ENCODE measurements around the gene ARHGAP9.
"Not testable (repeated sequence)": the region's sequence is repeated elsewhere in the genome, so short reads cannot be mapped to it uniquely, and the experiment has no call there.

The ARHGAP9 gene

DNA sequence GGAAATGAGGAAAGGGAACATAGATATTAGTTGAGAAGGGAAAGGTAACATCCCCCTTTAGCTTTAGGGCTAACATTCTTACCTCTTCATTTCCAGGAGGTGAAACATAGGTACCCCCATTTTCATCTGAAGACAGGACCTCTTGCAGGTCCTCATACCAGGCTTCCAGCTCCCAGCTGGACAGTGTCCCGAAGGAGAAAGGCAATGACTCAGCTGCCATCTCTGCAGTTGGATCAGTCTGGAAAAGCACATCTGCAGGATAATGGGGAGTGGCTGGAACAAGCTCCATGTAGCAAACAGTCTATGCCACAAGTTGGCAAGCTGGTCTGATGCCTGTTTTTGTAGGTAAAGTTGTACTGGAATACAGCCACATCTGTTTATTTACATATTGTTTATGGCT, 37.5 kb upstream of the ARHGAP9 start:
- DNase-seq = no peak

DNA sequence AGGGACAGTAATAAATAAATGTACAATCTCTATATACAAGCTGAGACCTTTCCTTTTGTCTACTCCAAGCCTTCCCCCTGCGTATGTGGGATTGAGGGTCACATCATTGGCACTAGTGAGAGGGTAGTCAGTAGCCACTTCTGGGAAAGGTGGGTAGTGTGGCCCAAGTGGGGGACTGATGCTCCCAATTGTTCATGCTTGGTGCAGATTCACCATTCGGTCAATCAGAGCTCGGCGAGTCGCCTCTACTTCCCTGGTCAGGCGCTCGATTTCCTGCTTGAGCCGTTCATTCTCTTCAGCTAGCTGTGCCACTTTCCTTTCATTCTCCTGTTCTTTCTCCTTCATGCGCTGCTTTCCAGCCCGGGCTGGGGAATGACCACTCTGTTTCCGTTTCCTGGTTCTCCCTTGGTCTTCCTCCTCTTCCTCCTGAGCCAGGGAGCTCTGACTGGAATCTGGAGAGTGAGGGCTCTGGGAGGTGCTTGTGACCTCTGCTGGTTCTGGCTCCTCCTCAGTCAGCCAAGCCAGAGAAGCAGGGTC, 37.0 kb upstream of the ARHGAP9 start:
- no peak for DNase-seq

DNA sequence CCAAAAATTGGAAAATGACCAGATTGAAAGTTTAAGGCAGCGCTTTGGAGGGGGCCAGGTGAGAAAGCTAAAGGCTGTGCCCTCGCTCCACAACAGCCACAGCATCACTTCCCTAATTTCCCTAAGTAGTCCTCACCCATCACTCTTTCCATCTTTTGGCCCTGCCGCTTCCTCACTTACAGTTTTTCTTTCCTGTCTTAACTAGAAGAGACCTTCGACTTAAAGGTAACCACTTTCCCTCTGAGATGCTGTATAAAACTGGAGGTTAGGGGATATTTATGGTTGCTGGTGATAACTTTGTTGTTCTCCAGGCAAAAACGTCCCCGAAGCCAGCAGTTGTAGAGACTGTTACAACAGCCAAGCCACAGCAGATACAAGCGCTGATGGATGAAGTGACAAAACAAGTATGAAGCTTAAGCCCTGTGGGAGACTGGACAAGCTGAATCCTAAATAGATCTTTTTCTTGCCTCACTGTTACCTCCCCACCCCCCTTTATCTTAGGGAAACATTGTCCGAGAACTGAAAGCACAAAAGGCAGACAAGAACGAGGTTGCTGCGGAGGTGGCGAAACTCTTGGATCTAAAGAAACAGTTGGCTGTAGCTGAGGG, 36.4 kb upstream of the ARHGAP9 start:
- DNase-seq = no peak

DNA sequence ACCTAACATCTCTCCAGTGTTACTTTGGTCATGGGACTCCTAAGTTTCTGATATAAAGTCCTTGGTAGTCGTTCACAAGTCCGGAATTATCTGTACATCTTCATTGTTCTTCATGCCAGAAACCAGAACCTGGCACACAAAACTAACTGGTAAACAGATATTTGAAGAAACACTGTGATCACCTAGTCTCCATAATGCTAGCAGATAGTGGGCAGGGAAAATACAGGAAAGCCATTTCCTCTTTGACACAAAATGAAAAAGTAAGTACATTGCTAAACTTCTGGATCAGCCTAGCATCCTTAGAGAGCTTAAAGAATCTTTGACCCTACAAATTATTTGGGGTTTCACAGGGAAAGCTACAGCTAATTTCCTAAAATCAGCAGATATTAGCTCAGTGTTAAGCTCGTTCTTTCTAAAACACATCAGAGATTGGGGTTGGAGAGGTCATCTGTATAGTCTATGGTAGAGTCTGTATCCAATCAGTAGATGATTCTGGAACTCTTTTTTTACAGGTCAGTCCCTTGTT, 35.8 kb upstream of the ARHGAP9 start:
- DNase-seq = no peak

DNA sequence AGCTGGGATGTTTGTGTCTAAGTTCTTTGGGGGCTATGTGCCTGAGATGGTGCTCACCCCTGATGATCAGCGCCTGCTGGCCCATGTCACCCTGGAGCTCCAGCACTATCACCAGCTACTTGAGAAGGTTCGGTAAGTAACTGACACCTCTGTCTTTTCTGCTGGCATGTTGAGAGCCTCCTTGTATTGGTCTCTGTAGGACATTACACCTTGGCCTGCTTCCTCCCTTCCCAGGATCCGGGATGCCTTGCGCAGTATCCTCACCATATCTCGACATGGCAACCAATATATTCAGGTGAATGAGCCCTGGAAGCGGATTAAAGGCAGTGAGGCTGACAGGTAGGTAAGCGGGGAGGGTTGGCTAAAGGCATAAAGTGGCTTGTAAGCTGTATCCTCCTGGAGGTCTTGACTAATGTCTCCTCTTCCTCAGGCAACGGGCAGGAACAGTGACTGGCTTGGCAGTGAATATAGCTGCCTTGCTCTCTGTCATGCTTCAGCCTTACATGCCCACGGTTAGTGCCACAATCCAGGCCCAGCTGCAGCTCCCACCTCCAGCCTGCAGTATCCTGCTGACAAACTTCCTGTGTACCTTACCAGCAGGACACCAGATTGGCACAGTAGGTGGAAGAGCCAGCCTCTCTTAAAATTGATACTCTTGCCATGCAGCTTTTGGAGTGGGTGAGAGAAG, 35.2 kb upstream of the ARHGAP9 start:
- DNase-seq = no peak

DNA sequence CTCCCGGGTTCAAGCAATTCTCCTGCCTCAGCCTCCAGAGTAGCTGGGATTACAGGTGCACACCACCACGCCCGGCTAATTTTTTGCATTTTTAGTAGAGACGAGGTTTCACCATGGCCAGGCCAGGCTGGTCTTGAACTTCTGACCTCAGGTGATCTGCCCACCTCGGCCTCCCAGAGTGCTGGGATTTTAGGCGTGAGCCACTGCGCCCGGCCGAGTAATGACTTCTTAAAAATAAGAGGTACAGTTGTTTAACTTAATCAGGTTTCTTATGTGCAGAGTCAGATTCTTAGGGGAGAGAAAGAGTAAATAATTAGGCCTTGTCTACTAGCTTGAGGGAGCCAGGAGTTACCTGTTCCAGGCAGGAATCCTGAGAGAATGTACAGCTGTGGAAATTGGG, 34.6 kb upstream of the ARHGAP9 start:
- not testable (repeated sequence) for DNase-seq

DNA sequence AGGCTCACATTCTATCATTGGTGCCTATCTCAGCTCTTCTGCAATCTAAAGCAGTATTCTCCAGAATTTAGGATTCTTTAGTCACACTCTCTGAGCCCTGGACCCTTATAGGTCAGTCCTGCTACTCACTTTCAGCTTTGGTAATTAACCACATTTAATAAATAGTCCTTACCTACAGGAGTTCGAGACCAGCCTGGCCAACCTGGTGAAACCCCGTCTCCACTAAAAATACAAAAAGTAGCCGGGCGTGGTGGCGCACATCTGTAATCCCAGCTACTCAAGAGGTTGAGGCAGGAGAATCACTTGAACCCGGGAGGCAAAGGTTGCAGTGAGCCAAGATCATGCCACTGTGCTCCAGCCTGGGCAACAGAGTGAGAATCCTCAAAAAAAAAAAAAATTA, 34.0 kb upstream of the ARHGAP9 start:
- DNase-seq = not testable (repeated sequence)

DNA sequence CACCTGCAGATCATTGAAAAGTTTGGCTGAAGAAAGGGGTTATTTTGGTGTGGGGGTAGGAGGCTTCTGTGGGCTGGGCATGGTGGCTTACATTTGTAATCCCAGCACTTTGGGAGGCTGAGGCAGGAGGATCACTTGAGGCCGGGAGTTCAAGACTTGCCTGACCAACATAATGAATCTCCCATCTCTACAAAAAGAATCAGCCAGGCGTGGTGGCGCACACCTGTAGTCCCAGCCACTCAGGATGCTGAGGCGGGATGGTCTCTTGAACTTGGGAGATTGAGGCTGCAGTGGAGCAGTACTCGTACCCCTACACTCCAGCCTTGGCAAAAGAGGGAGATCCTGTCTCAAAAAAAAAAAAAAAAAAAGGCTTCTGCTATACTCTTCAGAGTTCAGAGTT, 33.6 kb upstream of the ARHGAP9 start:
- no peak for DNase-seq

DNA sequence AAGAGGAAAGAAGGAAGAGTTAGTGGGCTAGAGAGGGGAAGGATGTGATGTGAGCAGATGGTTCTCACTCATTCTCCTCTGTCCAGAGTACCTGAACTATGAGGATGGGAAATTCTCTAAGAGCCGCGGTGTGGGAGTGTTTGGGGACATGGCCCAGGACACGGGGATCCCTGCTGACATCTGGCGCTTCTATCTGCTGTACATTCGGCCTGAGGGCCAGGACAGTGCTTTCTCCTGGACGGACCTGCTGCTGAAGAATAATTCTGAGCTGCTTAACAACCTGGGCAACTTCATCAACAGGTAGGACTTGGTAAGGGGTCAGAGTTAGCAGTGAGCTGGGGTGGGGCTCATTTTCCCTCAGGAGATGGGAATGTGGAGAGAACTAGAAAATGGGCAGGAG, 33.0 kb upstream of the ARHGAP9 start:
- DNase-seq = no peak

DNA sequence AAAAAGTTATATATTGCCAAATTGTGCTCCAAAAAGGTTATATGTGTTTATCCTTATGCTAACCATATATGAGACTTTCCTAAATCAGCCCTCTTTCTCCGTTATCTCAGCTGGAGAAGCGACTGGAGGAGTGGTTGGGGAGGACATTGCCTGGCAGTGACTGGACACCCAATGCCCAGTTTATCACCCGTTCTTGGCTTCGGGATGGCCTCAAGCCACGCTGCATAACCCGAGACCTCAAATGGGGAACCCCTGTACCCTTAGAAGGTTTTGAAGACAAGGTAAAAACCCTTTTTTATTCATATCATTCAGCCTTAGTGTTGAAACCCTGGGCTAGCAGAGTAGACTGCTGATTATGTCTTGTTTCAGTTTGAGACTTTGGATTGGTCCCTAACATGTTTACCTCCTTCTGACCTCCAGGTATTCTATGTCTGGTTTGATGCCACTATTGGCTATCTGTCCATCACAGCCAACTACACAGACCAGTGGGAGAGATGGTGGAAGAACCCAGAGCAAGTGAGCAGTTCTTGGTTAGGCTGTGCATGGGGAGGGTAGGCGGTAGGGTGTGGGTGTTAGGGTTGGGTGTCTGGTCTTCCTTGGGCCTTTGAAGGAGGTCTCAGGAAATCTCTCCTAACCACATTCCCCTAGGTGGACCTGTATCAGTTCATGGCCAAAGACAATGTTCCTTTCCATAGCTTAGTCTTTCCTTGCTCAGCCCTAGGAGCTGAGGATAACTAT, 32.1 kb upstream of the ARHGAP9 start:
- no peak for DNase-seq

DNA sequence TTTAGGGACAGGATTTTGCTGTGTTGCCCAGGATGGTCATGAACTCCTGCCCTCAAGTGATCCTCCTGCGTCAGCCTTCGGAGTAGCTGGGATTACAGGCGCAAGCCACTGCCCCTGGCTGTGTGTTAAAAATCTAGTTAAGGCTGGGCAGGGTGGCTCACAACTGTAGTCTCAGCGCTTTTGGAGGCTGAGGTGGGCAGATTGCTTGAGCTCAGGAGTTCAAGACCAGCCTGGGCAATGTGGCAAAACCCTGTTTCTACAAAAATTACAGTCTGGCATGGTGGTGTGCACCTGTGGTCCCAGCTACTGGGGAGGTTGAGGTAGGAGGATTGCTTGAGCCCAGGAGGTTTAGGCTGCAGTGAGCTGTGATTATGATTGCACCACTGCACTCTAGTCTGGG, 31.5 kb upstream of the ARHGAP9 start:
- no peak for DNase-seq

DNA sequence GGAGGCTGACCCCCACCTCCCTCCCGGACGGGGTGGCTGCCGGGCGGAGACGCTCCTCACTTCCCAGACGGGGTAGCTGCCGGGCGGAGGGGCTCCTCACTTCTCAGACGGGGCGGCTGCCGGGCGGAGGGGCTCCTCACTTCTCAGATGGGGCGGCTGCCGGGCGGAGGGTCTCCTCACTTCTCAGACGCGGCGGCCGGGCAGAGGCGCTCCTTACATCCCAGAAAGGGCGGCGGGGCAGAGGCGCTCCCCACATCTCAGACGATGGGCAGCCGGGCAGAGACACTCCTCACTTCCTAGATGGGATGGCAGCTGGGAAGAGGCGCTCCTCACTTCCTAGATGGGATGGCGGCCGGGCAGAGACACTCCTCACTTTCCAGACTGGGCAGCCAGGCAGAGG, 28.1 kb upstream of the ARHGAP9 start:
- not testable (repeated sequence) for DNase-seq

DNA sequence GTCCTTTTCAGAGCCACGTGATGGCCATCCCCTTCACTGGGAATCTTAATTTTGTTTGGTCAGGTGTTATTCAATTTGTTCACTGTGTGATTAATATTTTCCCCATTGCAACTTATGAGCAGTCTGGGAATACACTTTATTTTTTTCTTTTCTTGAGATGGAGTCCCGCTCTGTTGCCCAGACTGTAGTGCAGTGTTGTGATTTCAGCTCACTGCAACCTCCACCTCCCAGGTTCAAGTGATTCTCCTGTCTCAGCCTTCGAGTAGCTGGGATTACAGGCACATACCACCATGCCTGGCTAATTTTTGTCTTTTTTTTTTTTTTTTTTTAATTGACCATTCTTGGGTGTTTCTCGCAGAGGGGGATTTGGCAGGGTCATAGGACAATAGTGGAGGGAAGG, 26.9 kb upstream of the ARHGAP9 start:
- not testable (repeated sequence) for DNase-seq

DNA sequence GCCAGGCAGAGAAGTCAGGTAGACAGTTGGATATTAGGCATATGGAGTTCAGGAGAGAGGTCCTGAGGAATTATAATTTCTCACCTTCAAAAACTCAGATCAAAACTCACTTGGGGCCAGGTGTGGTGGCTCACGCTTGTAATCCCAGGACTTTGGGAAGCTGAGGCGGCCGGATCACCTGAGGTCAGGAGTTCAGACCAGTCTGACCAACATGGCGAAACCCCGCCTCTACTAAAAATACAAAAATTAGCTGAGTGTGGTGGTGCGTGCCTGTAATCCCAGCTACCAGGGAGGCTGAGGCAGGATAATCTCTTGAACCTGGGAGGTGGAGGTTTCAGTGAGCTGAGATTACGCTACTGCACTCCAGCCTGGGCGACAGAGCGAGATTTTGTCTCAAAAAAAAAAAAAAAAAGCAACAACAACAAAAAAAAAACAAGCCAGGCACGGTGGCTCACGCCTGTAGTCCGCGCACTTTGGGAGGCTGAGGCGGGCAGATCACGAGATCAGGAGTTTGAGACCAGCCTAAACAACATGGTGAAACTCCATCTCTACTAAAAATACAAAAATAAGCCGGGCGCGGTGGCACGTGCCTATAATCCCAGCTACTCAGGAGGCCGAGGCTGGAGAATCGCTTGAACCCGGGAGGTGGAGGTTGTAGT, 22.8 kb upstream of the ARHGAP9 start:
- not testable (repeated sequence) for DNase-seq

DNA sequence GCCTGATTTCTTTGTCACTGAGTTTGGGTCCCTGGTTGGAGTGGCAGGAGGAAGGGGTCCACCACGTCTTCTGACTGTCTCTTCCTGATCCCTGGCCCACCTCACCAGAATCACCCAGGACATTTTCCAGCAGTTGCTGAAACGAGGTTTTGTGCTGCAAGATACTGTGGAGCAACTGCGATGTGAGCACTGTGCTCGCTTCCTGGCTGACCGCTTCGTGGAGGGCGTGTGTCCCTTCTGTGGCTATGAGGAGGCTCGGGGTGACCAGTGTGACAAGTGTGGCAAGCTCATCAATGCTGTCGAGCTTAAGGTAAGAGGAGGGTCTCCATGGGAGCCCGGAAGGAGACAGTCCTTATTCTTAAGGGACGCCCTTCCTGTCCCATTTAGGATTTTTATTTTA, 20.5 kb upstream of the ARHGAP9 start:
- no peak for DNase-seq

DNA sequence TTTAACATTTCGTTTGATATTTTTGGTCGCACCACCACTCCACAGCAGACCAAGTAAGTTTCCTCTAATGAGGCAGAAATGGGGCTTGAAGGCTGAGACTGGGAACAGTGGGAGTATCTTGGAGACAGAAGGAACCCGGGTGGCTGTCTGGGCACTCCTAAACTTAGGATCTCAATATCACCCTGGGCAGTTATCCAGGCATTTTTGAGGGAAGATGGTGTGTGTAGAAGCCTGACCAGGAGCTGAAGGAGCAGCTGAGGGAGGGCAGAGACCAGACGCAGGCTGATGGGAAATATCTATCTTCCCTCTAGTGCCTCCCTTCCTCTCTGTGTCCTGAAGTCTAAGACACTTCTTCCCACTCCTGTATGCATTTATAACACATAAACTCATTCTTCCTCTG, 18.9 kb upstream of the ARHGAP9 start:
- no peak for DNase-seq

DNA sequence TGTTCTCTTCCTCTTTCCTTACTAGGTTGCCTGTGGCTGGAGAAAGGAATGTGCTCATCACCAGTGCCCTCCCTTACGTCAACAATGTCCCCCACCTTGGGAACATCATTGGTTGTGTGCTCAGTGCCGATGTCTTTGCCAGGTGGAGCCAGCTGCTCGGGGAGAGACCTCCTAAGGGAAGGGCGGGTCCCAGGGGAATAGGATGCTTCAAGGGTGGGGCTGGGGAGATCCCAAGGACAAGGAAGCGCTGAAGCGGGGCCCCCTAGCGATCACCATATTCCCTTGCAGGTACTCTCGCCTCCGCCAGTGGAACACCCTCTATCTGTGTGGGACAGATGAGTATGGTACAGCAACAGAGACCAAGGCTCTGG, 18.5 kb upstream of the ARHGAP9 start:
- DNase-seq = no peak

DNA sequence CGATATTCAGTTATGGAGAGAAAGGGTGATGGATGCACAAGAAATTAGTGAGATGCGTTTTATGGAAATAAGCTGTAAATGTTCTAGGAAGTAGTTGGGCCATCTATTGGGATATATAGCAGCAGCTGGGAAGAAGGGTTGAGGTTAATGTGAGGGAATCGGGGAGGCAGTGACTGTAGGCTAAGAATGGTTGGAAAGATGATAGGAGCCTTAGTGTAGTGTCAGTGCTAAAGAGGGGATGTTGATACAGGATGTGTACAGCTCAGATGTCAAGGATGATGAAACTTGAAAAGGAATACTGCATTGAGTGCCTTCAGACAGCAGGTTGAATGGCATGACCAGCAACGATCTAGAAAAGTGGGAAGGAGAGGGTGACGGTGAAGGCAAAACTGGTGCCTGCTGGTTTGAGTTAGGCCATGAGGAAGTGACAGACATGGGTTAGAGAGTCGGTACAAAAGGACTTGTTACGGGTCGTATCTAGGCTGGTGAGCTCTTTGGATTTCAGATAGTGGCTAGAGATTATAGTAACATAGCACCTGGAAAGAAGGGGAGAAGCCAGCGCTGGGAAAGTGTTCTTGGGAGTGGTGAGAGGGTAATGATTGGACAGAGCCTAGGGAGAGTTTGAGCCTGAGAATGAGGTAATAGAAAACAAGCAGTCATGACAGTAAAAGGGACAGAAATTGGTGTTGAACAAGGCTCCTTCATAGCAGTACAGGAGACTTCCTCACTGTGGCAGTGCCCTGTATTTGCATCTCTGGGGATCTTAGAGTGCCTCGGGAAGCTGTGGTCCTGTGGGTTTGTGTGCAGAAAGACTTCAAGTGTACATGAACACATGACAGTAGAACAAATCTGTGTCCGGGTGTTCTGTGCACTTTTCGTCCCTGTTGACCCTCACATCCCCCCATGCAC, 17.8 kb upstream of the ARHGAP9 start:
- DNase-seq = no peak

DNA sequence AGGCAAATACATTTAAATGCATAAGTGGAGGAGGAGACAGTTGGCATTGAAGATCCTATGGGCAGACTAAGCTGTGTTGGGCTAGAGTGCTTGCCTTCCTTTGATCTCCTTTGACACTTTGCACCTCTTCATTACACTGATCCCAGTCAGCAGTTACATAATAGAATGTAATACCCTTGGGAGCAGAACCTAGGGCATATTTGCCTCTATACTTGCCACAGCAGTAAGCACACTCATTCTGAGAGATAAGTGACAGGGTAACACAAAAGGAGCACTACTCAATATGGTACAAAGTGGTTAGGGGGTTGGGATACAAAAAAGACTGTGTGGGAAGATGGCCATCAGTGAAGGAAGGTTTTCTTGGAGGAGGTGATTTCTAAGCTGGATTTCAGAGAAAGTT, 17.2 kb upstream of the ARHGAP9 start:
- no peak for DNase-seq

DNA sequence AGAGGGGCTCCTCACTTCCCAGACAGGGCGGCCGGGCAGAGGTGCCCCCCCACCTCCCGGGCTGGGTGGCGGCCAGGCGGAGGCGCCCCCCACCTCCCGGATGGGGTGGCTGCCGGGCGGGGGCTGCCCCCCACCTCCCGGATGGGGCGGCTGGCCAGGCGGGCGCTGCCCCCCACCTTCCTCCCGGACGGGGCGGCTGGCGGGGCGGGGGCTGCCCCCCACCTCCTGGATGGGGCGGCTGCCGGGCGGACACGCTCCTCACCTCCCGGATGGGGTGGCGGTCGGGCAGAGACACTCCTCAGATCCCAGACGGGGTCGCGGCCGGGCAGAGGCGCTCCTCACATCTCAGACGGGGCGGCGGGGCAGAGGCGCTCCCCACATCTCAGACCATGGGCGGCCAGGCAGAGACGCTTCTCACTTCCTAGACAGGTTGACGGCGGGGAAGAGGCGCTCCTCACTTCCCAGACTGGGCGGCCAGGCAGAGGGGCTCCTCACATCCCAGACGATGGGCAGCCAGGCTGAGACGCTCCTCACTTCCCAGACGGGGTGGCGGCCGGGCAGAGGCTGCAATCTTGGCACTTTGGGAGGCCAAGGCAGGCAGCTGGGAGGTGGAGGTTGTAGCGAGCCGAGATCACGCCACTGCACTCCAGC, 15.5 kb upstream of the ARHGAP9 start:
- not testable (repeated sequence) for DNase-seq

DNA sequence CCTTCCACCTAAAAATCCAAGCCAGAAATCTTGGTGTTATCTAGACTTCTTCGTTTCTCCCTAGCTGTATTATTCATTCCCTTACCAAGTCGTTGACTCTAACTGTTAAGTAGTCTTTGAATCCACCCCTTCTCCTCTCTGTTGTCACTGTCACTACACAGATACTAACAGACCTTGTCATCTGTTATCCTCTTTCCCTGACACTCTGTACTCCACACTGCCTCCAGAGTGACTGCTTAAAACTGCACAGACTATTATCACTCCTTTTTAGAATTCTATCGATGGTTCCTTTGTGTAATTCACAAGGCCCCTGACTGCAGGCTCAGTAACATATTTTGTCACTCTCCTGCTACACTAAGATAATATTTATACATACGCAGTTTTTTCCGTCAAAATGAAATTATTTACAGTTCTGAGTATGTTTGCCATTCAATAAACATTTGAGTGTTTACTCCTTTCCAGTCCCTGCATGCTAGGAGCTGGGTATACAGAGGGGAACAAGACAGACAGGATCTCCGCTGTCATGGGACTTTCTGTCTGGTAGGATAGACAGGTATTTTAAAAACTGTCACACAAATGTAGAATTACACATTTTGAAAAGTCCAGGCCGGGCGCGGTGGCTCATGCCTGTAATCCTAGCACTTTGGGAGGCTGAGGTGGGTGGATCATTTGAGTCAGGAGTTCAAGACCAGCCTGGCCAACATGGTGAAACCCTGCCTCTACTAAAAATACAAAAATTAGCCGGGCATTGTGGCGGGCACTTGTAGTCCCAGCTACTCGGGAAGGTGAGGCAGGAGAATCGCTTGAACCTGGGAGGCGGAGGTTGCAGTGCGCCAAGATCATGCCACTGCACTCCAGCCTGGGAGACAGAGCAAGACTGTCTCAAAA, 12.0 kb upstream of the ARHGAP9 start:
- DNase-seq = no peak
